Glomerular visceral epithelial cell (primary cell): Measurements from ENCODE around the gene KLK5.
"Not testable (repeated sequence)": the region's sequence is repeated elsewhere in the genome, so short reads cannot be mapped to it uniquely, and the experiment has no call there.

ENCODE experiments used
- DNase-seq: peaks from one replicate; pipeline ENCODE4 v3.0.0-alpha.2; 2016; ENCODE audit errors: extremely low spot score

KLK5 gene

DNA sequence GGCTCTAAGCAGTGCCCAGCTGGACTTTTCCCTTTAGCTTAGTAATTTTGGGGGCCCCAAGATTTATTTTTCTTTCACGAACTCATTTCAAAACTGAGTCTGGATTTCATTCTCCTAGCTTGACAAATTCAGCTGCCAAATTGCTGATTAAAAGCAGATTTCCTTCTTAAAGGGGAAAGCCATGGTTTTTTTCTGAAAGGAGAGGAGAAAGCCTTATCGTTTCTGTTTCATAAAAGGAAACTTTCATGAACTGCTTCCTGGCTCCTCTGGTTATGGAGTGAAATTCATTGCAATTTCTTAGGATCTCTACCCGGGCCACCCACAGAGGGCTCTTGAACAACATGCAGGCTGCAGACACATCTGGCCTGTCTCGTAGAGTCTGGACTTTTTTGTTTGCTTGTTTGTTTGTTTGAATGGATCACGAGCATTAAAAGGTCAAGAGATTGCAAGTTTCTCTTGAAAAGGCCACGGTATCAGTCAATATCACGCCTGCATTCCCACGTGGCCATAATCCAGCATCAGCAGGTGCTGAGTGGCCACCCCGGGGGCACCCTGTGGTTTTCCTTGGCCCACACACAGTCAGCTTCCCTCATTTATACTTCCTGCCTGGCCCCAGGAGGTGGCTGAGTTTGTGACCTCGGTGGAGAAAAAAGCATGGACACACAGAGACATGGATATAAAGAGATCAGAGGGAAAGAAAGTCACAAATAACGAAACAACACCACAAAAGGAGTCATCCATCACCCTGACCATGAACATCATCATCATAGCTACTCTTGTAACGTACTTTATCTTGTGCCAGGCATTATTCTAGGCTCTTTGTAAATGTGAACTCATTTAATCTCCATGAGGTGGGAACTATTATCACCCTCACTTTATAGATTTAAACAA is 31.2 kb downstream of the KLK5 start:
- peak; percentile 28 for DNase-seq

DNA sequence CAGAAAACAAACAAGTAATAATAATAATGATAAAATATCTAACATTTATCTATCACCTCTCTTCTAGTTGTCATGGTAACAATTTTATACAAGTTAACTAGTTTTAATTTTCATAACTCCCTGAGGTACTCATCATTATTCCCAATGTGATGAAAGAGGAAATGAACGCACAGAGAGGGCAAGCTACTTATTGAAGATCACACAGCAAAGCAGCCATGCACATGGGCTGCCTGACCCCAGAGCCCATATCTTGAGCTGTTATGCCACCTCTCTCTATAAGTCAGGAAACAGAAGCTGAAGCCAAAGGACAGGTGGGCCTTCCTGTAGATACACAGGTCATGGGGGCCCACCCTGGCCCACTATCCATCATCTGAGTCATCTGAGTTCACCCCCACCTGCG is 36.8 kb downstream of the KLK5 start:
- no peak for DNase-seq

DNA sequence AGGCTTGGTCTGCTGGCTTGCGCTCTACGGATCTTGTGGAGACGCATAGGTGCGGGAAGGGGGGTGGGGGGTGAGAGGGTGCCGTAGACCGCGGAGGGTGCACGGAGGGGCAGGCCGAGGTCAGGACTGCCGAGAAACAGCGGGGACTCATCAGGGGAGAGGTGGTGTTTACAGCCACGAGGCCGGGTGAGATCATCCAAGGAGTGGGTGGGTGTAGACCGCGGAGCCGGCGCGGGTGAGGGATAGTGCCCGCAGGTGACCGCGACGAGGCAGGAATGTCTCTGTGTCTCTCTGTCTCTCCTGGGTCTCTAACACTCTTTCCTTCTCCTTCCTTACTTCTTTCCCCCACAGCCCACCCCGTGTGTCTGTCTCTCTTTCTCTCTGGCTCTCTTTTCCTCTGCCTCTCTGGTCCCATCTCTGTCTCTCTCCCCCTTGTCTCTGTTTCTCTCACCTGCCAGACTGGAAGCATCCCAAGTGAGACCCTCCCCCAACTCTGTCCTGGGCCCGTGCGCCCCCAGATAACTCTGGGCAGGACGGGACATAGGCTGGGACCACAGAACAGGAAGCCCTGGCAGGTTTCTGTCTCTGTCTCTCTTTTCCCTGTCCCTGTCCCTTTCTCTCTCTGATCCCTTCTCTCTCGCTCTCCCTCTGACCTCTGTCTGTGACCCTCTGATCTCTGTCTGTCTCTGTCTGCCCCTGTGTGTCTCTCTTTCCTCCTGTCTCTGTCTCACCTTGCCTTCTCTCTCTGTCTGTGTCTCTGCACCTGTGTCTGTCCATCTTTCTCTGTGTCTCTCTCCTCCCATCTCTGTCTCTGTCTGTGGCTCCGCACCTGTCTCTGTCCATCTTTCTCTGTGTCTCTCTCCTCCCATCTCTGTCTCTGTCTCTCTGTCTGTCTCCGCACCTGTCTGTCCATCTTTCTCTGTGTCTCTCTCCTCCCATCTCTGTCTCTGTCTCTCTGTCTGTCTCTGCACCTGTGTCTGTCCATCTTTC is 39.8 kb downstream of the KLK5 start:
- DNase-seq = no peak

DNA sequence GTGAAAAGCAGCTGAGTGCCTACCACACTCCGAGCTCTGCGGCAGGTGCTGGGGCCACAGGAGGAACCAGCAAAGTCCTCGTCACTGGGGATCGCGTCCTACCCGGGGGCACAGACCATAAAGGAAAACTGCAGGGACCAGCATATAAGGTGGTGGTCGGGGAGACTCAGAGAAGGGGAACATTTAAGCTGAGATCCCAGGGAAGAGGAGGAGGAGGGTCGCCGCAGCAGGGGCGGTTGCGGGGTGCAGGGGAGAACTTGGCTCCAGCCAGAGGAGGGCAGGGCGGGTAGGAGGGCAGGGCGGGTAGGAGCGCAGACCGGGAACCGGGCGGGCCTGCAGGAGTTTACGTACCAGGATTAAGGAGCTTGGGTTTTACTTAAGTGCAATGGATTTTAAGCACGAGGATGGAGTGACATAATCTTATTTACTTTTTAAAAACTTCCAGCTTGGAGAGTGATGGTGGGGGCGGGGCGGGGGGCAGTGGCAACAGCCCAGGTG is 40.7 kb downstream of the KLK5 start:
- no peak for DNase-seq

DNA sequence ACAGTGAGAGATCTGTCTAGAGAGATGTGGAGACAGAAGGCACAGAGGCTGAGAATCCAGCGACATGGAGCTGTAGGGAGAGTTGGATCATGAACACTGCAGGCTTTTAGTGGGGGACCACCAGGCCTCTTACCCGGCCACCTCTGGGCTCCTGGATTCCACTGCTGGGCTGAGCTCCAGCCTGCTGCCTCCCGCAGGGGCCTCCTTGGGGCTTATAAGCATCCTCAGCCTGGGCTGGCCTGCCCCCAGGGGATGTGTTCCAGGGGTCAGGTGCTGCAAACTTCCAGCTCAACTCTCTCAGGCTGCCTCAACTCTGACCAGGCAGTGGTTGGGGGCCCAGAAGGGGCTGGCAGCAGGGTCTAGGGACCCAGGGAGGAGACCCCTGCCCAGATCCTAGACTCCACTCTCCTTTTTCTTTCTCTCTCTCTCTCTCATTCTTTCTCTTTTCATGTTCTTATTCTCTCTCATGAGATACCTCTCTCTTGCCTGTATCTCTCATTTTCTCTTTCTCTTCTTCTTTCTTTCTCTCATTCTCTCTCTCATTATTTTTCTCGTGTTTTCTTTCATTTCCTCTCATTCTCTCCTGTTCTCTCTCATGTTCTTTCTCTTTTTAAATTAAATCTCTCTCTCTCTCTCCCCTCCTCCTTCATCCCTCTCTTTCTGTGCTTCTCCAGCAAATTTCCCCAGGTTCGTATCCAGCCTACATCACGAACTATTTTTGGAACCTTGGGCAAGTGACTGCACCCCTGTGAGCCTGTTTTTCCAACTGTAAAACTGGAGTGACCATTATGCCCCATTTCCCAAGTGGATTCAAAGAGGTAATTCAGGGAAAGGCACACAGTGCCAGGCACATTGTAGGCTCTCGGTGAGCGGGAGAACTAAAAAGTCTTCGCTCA is 41.4 kb downstream of the KLK5 start, which contains the start of gene KLK4:
TSS of gene KLK4 (minus strand) at position 190 of the 896 bp plus-strand sequence. CDS start 657 bp downstream, outside the sequence.
- DNase-seq = no peak

DNA sequence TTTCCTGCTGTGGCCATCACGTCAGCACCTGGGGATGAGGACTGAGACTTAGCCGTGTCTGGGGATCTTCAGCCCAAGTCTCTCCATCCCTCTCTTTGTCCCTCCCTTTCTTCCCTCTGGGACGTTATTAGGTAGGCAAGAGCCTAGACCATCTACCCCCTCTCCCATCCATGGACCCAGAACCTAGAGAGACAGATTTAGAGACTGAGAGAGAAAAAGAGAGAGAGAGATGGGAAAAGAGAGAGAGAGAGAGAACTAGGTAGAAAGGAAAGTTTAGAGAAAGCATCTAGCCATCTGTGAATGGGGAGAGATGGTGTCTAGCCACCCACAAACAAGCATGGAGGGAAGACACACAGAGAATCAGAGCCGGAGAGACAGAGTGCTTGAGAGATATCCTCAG is 42.1 kb downstream of the KLK5 start:
- DNase-seq = no peak

DNA sequence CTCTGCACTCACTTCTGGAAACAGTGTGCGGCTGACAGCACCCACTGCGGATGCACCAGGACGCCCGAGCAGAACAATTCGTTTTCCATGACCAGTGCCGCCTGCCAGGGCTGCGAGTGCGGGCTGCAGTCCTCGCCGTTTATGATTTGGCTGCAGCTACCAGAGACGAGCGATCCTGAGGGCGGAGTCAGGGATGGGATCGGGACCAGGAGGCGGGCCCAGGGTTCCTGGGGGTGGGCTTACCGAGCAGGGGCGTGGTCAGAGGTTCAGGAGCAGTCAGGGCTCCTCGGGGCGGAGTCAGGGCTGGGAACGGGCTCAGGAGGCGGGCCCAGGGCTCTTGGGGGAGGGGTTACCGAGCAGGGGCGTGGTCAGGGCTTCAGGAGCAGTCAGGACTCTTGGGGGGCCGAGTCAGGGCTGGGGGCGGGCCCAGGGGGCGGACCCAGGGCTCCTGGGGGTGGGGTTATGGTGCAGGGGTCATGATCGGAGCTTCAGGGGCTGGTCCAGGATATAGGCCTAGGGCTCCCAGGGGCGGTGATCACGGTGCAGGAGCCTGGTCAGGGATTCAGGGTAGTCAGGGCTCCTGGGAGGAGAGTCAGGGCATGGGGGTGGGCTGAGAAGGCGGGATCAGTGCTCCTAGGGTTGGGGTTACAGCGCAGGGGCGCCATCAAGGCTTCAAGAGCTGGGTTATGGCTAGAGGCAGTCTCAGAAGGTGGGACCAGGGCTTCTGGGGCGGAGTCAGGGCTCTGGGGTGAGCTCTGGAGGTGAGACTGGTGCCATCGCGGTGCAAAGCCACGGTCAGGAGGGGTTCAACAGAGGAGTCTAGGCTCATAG is 43.4 kb downstream of the KLK5 start:
- no peak for DNase-seq

DNA sequence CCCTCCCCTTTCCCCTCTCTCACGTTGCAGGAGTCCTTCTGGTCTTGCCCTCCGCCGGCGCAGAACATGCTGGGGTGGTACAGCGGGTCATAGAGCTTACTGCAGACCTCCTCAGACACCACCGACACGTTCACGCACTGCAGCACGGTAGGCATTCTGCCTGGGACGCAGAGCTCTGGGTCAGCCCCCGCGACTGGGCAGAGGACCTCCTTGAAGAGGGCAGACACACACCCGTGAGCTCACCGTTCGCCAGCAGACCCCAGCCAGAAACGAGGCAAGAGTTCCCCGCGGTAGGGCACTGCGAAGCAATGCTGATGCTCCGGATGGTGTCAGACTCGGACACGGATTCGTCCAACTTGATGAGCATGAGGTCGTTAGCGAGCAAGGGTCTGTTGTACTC is 44.5 kb downstream of the KLK5 start:
- no peak for DNase-seq

DNA sequence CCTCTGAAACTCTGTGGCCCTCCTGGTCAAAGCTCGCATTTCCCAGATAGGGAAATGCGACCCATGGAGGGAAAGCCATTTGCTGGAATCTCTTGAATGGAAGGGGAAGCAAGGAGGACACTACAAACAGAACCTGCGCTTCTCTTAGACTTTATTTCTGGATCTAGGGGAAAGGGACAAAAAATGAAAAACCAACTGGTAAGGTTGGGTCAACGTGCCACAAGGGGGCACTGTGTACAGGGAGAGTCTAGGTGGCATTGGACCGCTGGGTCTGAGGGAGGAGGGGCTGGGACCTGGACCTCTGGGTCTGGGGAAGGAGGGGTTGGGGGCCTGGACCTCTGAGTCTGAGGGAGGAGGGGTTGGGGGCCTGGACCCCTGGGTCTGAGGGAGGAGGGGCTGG is 46.6 kb downstream of the KLK5 start:
- DNase-seq = no peak

DNA sequence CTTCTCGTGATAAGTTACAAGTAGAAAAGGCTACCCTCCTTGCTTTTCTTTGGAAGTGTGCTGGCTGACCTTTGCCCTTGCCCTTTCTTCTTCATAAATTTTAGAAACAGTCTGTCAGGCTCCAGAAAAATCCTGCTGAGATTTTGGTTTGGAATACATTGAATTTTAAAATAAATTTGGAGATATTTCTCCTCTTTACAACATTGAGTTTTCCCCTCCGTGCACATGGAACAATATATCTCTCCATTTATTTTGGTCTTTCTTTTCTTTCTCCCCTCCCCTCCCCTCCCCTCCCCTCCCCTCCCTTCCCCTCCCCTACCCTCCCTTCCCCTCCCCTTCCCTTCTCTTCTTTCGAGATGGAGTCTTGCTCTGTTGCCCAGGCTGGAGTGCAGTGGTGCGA is 50.2 kb downstream of the KLK5 start:
- DNase-seq = no peak

DNA sequence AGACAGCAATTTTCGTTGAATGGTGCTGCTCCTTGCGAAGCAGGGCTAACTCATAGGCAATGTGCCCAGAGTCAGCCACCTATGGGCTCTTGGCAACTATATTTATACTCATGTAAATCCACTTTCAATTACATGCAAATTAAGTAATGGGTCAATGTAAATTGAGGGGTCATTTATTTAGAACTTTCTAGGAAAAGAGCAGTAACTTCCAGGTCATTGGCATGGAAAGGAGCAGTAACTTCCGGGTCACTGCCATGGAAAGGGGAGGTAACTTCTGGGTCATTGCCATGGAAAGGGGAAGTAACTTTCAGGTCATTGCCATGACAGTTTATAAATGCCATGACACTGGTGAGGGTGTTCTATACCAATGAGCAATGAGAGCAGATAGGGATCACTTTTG is 53.3 kb downstream of the KLK5 start:
- DNase-seq = no peak

DNA sequence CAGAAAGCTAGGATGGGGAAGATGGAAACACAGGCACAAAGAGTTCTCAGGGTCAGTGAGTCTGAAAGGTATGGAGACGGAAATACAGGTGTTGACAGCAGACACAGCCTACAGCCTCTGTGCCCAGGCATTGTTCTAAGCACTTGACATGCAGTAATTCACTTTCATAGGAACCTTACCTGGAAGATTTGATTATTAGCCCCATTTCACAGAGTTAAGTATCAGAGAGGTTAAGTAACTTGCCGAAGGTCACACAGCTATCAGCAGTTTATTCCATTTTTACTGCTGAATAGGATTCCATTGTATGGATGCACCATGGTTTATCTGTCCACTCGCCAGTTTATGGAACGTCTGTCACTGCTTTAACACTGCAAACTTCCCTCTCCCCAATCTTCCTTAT is 54.8 kb downstream of the KLK5 start:
- DNase-seq = no peak

DNA sequence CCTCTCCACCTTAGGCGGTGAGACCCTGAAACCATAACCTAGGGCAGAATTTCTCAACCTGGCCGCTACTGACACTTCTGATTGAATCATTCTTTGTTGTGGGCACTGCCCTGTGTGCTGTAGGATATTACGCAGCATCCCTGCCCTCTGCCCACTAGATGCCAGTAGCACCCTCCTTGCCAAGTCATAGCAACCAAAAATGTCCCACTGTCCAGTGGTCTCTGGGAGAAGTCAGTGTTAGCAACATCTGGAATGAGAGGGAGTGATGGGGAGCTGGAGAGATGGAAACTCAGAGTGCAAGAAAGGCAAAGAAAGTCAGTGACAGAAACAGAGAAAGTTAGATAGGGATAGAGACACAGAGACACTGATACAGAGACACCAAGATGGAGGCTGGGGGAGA is 55.2 kb downstream of the KLK5 start:
- DNase-seq = no peak

DNA sequence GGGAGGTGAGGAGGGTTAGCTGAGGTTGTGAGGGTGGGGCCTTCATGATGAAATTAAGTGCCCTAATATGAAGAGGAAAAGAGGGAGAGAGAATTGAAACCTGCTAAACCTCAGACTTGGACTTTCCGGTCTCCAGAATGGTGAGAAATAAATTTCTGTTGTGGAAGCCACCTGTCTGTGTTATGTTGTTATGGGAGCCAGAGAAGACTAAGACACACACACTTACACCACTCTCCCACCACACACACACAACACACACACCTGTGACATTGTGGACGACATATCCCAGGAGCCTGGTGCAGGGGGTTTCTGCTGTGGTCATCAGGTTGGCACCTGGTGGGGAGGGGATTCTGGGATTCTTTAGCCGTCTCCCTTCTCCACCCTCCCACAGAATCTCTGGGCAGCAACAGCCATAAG is 55.6 kb downstream of the KLK5 start:
- peak; percentile 27 for DNase-seq

DNA sequence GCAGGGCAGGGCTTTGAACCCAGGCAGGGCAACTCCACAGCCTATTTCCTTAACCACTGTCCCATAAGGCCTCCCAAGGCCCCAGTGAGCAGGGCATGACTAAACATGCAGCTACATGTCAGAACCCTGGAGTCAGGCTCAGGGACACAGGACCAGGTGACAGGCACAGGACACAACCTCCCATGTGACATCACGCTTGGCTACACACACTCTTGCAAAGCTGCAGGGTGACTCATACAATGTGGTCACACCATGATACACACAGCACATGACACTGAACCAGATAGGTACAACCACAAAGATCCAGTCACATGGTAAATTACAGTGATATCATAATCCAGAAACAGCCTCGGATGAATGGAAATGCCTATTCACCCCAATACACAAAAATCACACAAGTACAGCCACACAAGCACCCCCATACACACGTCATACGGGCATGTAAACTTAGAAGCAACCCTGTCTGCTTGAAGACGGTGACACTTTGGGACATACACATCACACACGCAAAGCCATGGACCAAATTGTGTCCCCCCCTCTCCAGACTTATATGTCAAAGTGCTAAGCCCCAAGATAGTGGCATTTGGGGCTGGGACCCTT is 56.1 kb downstream of the KLK5 start:
- DNase-seq = peak; percentile 85

DNA sequence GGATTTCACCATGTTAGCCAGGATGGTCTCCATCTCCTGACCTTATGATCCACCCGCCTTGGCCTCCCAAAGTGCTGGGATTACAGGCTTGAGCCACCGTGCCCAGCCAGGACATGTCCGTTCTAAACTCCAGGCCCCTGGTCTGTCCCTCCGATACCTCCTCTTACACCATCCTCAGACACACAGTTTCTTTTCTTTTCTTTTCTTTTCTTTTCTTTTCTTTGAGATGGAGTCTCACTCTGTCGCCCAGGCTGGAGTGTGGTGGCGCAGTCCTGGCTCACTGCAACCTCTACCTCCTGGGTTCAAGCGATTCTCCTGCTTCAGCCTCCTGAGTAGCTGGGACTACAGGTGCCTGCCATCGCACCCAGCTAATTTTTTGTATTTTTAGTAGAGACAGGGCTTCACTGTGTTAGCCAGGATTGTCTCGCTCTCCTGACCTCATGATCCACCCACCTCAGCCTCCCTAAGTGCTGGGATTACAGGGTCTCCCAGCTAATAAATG is 56.7 kb downstream of the KLK5 start:
- DNase-seq = not testable (repeated sequence)

DNA sequence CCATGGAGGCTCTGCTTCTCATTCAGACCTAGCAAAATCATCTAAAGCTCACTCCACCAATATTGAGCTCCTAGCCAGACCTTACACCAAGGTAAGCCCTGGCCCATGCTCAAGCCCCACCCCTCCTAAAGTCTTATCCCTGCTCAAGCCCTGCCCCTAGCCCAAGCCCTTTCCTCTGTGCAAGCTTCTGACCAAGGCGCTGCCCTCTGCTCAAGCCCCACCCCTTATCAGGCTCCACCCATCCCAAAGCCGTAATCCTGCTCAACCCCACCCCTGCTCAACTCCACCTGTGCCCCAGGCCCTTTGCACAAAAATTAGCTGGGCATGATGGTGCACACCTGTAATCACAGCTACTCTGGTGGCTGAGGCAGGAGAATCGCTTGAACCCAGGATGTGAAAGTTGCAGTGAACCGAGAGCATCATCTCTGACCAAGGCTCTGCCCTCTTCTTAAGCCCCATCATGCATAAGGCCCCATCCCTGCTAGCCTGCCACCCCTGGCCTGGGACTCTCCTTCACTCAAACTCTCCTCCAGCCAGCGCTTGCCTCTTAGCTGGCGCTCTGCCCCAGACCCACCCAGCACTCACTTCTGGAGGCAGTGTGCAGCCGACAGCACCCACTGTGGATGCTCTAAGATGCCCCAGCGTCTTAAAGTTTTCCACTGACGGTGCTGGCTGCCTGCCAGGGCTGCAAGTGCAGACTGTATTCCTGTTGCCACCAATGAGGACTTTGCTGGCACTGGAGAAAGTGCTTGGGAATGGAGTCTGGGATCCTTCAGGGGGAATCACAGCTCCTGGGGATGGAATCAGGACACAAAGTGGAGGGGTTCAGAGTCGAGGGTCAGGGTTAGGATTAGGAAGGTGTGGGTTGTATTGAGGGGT is 58.1 kb downstream of the KLK5 start:
- DNase-seq = no peak
